NCI-H146 (cell line): ENCODE measurements around the gene AJM1.
"Not testable (repeated sequence)": the region's sequence is repeated elsewhere in the genome, so short reads cannot be mapped to it uniquely, and the experiment has no call there.

Experiments
- DNase-seq: peaks from one replicate; lab custom pipeline; 2025; lab: John Stamatoyannopoulos, UW

The AJM1 gene

GRCh38 chr9:136856541-136857141 lies 14.4 kb downstream of the AJM1 start:
- DNase-seq, result no peak

DNA sequence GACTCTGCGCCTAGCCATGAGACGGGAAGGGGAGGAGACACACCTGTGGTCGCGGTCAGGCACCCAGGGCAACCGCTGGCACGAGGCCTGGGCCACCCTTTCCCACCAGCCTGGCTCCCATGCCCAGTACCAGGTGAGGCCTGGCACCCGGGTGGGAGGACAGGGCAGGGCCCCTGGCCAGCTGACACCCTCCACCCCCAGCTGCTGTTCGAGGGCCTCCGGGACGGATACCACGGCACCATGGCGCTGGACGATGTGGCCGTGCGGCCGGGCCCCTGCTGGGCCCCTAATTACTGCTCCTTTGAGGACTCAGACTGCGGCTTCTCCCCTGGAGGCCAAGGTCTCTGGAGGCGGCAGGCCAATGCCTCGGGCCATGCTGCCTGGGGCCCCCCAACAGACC lies 14.9 kb downstream of the AJM1 start:
- peak; percentile 34 for DNase-seq

- peak; percentile 20 for DNase-seq
Observed at GRCh38 chr9:136857581-136858412, 15.5 kb downstream of the AJM1 start.

- no peak for DNase-seq
Observed at GRCh38 chr9:136858452-136858843, 16.2 kb downstream of the AJM1 start.

GRCh38 chr9:136858844-136859757 lies 16.8 kb downstream of the AJM1 start:
- DNase-seq, result no peak

DNA sequence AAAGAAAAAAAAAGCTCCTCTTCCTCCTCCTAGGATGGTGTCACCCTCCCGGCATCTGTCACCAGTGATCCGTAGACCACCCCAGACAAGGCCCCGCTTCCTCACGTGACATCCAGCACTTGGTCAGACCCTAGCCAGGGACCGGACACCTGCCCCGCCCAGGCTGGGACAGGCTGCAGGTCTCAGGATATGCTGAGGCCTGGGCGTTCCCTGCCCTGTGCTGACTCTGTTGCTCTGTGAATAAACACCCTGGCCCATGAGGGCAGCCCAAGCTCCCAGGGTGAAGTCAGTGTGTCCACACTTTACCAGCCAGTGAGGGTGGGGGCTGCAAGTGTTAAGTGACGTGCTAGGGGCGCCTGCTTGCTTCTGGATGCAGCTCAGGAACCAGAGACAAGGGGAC lies 18.3 kb downstream of the AJM1 start:
- no peak for DNase-seq

DNA sequence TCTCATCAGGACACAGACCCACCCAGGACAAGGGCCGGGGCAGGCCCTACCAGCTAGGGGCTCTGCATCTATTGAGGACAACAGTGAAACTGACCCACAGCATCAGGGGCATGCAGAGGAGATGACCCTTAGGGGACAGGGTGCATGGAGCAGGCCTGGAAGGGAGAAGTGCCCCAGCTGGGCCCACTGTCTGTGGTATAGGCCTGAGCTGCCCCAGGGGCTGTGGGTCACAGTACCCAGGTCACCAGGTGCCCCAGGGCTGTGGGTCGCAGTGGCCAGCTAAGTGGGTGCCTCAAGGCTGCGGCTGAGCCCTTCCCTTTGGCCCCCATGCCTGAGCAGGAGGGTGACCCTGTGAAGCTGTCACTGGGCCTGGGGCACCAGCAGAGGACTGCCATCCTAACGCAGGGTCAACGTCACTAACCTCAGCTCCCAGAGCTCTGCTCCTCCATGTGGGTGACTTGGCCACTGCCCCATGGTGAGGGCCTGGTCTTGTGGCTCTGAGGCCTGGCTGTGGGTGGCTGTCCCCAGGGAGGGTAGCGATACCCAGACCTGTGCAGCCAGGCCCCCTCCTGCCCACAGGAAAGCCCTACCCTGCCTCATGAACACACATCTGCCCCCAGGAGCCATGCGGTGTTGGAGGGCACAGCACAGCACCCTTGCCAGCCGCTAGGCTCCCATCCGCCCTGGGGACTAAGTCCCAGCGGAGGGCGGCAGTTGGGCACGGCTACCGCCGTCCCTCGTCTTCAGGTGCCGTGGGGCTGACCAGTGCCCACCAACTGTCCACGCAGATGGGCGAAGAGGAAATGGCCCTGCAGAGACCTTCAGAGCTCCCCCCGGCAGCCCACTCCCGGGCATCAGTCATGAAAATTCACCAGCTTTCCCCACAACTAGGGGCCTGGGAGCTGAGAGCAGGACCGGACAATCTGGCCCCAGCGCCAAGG lies 18.9 kb downstream of the AJM1 start:
- no peak for DNase-seq

GRCh38 chr9:136861874-136862457 lies 19.7 kb downstream of the AJM1 start:
- no peak for DNase-seq

GRCh38 chr9:136862849-136863622 lies 20.8 kb downstream of the AJM1 start:
- no peak for DNase-seq

GRCh38 chr9:136863623-136864273 lies 21.5 kb downstream of the AJM1 start:
- no peak for DNase-seq

DNA sequence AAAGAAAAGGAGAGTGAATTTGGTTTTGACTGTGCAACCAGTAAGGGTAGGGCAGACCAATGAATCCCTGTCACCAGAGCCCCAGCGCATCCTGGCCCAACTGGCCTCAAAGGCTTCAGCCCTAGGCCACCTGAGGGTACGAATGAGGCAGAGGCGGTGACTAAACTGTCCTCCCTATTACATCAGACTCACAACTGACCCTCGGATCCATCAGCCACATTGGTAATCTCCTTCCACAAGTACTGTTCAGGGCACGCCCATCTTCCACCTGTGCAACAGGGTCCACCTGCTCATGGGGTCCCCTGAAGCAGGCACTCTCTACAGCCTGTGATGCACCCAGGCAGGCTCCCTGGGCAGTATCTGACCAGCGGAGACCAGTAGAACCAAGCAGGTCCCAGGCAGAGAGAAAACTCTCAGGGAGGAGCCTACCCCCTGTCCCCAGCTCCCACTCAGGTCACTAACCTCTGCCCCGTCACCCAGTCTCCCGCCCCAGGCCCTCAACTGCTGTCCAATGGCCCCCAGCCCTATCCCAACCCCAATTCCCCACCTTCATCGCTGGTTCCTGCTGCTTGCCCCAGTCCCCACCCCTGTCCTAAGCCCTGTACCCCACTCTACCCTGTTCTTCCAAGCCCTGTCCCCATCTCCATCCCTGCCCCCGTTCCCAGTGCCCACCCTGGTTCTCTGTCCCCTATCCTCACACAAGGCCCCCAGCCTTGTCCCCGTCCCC lies 22.9 kb downstream of the AJM1 start:
- no peak for DNase-seq

- no peak for DNase-seq
Observed at GRCh38 chr9:136865768-136866103, 23.5 kb downstream of the AJM1 start.

DNA sequence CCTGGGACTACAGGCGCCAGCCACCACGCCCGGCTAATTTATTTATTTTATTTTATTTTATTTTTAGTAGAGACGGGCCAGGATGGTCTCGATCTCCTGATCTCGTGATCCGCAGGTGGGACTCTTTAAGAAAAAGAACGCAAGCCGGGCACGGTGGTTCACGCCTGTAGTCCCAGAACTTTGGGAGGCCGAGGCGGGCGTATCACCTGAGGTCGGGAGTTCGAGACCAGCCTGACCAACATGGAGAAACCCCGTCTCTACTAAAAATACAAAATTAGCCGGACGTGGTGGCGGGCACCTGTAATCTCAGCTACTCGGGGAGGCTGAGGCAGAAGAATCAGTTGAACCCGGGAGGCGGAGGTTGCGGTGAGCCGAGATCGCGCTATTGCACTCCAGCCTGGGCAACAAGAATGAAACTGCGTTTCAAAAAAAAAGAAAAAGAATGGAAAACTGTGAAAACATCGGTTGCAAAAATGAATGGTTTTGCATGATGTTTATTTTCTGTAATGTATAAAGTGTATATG lies 24.7 kb downstream of the AJM1 start:
- DNase-seq, result not testable (repeated sequence)

DNA sequence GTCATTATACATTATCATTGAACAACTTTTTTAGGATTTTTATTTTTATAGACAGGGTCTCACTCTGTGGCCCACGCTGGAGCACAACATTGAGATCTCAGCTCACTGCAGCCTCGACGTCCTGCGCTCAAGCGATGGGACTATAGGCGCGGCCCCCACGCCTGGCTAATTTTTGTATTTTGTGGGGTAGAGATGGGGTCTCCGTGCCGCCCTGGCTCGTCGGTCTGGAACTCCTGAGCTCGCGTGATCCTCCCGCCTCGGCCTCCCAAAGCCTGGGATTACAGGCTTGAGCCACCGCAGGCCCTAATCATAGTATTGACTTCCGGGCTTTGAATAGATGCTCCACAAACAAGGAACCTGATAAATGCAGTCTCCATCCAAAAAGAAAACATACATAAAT lies 25.2 kb downstream of the AJM1 start:
- no peak for DNase-seq

DNA sequence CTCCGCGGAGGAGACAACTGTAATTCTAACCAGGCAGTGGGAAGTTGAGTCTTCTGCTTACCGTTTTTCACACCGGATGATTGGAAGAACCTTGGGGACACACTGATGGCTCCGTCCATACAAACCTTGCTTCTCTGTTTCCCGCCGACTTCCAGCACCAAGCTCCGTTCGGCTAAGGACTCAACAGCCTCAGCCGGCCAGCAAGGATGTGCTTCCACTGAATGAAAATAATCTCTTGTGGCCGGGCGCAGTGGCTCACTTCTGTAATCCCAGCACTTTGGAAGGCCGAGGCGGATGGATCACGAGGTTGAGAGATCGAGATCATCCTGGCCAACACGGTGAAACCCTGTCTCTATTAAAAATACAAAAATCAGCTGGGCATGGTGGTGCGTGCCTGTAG lies 25.6 kb downstream of the AJM1 start:
- DNase-seq, result no peak

- no peak for DNase-seq
Observed at GRCh38 chr9:136868644-136869043, 26.4 kb downstream of the AJM1 start.

DNA sequence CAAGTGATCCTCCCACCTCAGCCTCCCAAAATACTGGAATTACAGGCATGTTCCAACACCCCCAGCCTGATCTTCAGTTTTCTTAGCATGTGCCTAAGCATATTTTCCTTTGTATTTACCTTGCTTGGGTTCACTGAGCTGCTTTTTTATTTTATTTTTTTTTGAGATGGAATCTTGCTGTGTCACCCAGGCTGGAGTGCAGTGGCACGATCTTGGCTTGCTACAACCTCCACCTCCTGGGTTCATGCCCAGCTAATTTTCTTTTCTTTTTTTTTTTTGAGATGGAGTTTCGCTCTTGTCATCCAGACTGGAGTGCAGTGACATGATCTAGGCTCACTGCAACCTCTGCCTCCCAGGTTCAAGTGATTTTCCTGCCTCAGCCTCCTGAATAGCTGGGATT lies 27.3 kb downstream of the AJM1 start:
- DNase-seq, result not testable (repeated sequence)

GRCh38 chr9:136875155-136875554 lies 32.9 kb downstream of the AJM1 start:
- DNase-seq, result no peak

GRCh38 chr9:136876476-136876875 lies 34.2 kb downstream of the AJM1 start:
- DNase-seq, result no peak
